Measurements from ENCODE around the gene STK11.

STK11 gene

DNA sequence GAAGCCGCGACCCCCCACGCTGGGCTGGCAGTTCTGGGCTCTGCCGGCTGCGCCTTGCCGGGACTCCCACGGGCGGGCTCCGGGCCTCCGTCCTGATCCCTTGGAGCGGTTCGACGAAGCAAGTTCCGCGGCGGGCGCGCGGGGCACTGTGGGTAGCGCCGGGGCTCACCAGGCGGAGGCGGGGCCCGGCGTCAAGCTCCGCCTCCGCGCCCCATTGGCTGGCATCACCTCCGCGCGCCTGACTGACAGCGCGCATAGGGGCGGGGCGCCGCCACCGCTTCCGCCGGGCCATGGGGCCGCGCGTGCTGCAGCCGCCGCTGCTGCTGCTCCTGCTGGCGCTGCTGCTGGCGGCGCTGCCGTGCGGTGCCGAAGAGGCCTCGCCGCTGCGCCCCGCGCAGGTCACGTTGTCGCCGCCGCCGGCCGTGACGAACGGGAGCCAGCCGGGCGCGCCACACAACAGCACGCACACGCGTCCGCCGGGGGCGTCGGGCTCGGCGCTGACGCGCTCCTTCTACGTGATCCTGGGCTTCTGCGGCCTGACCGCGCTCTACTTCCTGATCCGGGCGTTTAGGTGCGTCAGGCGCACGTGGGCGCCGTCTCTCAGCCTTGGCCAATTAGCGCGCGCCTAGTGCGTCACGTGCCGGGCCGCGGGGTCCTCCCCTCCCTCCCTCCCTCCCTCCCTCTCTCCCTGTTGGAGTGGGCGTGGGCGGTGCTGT is 69.8 kb downstream of the STK11 start, which contains the start of gene FAM174C:
TSS of gene FAM174C (plus strand) at position 271 of the 716 bp plus-strand sequence. CDS start at position 291, 20 bp downstream.
- DNase-seq, result peak; percentile 94

- no peak for DNase-seq
These were observed 70.5 kb downstream of the STK11 start for GRCh38 chr19:1275976-1276627.

GRCh38 chr19:1276628-1277022 is 71.0 kb downstream of the STK11 start:
- no peak for DNase-seq

DNA sequence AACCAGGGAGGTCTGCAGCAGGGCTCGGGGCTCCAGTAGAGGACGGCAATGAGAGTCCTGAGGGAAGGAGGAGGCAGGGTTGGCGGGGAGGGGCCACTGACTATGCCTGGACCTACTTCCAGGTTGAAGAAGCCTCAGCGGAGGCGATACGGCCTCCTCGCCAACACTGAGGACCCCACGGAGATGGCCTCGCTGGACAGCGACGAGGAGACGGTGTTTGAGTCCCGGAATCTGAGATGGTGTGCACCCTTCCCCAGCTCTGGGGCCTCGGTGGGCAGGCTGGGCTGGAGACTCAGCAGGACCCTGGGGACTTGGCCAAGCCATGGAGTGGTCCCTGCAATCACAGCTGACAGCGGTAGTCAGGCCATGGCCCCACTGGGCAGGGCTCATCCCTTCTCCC is 71.5 kb downstream of the STK11 start:
- DNase-seq, result no peak

Data from activated T-cell treated with anti-CD3 and anti-CD28 coated beads, Interleukin-2, amount 50 U/mL, for 1 hour (primary cell).